Measurements from ENCODE around the gene WASHC4.
"Not testable (repeated sequence)": the region's sequence is repeated elsewhere in the genome, so short reads cannot be mapped to it uniquely, and the experiment has no call there.

WASHC4 gene

GRCh38 chr12:105167346-105167745, 59.8 kb downstream of the WASHC4 start:
- no peak for DNase-seq (ENCODE audit: low read depth, low spot score)

GRCh38 chr12:105168006-105168405, 60.5 kb downstream of the WASHC4 start:
- no peak for DNase-seq (ENCODE audit: low read depth, low spot score)

DNA sequence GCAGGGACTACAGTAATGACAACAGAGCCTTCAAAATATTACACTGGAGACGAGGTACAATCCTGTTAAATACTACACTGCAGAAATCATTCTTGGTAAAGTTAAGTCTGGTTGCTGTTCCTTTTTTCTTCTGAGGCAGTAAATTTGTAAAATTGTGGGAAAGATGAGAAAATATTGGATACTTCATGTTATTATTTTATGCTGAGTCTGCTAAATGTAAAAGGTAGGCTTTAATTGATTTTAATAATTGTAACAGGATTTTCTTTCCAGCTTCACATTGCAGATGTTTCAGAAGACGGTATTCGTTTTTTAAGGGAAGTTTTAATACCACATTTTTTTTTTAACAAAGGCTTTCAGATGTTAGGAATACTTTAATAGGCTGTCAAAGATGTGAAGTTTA, 62.6 kb downstream of the WASHC4 start:
- DNase-seq (ENCODE audit: low read depth, low spot score): no peak

- DNase-seq (ENCODE audit: low read depth, low spot score): no peak
Measured at GRCh38 chr12:105171691-105172436, 64.3 kb downstream of the WASHC4 start.

GRCh38 chr12:105175397-105175990, 68.0 kb downstream of the WASHC4 start:
- no peak for DNase-seq (ENCODE audit: low read depth, low spot score)

GRCh38 chr12:105177208-105177607, 69.7 kb downstream of the WASHC4 start:
- DNase-seq (ENCODE audit: low read depth, low spot score): no peak

GRCh38 chr12:105179114-105179513, 71.6 kb downstream of the WASHC4 start:
- DNase-seq (ENCODE audit: low read depth, low spot score): not testable (repeated sequence)

- DNase-seq (ENCODE audit: low read depth, low spot score): not testable (repeated sequence)
Measured at GRCh38 chr12:105183406-105183805, 75.9 kb downstream of the WASHC4 start.

- not testable (repeated sequence) for DNase-seq (ENCODE audit: low read depth, low spot score)
Measured at GRCh38 chr12:105183976-105184375, 76.4 kb downstream of the WASHC4 start.

DNA sequence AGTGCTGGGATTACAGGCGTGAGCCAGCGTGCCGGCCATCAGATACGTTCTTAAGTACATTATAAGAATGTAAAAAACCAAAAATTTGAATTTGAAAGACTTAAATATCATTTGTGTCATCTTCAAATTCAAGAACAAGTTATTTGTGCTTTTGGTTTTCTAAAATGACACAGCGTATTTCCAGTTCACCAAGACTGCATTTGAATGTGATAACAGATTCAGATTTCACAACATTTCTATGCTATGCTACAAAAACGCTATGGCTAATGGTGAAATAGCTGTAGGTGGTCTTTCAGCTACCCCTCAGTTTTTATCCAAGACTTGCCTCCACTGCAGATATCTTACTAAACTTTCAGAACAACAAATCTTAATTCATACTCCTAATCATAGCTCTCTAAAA, 81.8 kb downstream of the WASHC4 start:
- DNase-seq (ENCODE audit: low read depth, low spot score): no peak

GRCh38 chr12:105190530-105190929, 83.0 kb downstream of the WASHC4 start:
- no peak for DNase-seq (ENCODE audit: low read depth, low spot score)

DNA sequence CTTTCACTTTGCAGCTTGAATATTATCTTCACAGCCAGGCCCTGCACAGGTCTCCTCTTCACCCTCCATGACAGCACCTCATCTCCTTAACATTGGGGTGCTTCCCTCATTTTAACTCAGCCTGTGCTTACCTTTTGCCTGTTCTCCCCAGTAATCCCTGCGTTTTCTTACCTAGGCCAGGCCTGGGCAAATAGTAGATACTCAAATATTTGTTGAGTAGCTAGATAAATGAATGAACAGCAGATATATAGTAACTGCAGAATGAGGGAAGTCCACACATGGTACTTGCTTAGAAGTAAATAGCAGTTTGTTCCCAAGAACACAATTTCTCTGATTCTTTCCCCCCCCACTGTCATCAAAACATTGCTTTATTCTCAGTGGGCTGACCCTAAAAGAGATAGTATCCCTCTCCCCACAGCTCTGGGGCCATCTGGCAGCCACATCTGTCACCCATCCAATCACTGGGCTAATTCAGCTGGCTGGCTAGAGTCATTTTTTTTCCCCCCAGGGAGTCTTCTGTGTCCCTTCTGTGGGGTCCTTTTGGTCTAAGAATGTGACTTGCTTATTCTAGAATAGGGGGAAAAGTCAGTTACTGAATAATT, 85.2 kb downstream of the WASHC4 start:
- DNase-seq (ENCODE audit: low read depth, low spot score): no peak

GRCh38 chr12:105194947-105195346, 87.4 kb downstream of the WASHC4 start:
- DNase-seq (ENCODE audit: low read depth, low spot score): no peak

DNA sequence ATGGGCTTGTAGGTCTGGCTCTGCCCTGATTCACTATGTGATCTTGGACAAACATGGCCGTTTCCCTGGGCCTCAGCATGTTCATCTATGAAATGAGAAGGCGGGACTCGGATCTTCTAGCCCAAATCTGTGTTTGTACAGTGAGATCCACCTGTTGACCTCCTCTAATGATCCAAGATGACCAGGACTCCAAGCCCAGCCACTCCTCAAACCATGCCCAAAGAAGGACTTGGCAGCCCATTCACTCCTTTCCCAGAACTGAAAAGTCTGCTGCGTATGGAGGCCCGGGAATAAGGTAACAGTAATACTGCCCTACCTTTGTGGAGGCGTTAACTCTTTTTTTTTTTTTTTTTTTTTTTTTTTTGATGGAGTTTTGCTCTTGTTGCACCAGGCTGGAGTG, 88.6 kb downstream of the WASHC4 start:
- no peak for DNase-seq (ENCODE audit: low read depth, low spot score)

DNA sequence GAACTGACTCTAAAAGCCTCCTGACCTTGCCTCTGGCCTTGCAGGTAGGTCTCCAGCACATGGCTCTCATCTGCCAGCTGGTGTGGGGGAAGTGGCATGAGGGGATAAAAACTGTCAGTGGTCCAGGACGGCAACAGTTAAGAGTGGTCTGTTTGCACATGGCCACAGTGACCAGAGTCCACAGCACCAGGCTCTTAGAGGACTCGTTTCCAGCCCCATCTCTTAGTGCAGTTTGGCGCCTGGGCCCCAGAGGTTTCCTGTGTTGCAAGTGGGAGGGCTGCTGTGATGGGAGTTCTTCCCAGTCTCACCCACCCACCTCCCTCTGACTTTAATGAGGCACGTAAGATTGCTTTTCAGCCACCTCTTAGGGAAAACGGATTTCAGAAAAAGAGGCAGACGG, 91.4 kb downstream of the WASHC4 start:
- DNase-seq (ENCODE audit: low read depth, low spot score): no peak

GRCh38 chr12:105200385-105200784, 92.9 kb downstream of the WASHC4 start:
- DNase-seq (ENCODE audit: low read depth, low spot score): no peak

DNA sequence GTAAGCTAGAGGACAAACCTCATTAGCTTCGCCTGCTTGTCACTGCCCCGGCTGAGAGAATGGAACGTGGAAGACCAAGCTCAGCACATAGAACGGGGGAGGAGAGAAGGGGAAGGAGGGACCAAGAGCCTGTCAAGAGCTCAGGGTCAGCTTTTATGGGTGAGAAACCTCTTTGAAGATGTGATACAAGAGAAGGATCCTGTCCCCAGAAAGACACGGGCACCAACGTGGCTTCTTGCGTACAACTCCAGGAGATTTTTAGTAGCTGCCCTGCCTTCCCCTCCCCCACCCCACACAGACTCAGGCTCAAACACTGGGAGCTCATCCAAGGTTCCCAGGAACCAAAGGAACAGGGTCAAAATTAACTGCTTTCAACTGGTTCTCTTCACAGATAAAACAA, 93.8 kb downstream of the WASHC4 start:
- no peak for DNase-seq (ENCODE audit: low read depth, low spot score)

GRCh38 chr12:105202202-105202601, 94.7 kb downstream of the WASHC4 start:
- DNase-seq (ENCODE audit: low read depth, low spot score): no peak

- no peak for DNase-seq (ENCODE audit: low read depth, low spot score)
Measured at GRCh38 chr12:105204127-105204526, 96.6 kb downstream of the WASHC4 start.

- DNase-seq (ENCODE audit: low read depth, low spot score): no peak
Measured at GRCh38 chr12:105204916-105205315, 97.4 kb downstream of the WASHC4 start.

DNA sequence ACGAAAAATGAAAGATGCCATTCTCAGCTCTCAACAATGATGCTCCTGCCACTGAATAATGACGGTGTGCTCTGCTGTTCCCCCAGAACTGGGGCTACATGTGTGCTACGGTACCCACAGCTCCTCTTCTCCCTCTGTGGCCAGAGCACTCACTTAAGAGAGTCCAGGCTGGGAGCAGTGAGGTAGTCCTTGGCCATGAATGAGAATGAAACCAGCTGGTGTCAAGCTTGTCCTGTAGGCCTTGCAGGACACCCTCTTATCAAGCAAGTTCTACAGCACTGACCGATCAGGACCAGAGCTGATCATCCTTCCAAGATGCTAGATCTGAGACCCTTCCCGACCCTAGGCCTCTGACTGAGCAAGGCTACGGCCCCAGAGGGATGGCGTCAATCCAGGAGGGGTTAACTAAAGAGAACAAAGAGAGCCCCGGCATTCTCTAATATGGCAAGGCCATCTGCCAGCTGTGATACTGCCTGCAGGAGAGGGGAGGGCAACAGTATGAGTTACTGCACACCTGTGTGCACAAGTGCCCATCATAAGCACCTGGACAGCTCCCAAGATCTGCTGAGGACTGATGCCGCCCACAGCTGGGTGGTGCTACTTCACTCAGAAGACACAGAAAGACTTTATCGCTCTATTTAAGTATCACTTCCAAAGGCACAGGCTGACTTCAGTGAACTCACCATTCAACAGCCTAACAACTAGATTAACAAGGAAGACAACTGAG, 98.0 kb downstream of the WASHC4 start:
- no peak for DNase-seq (ENCODE audit: low read depth, low spot score)

- DNase-seq (ENCODE audit: low read depth, low spot score): no peak
Measured at GRCh38 chr12:105206686-105207374, 99.3 kb downstream of the WASHC4 start.
